OCI-LY3 (cell line): ENCODE measurements around the gene THEM4.

Source experiments
- EZH2phosphoT487 ChIP-seq: fragments of 200-600 bp; shearing (Covaris generic); IDR thresholded peaks from 2 replicates; pipeline ENCODE4 v1.6.1; 2018; ENCODE audit warnings: antibody characterized with exemption, mixed run types, low read depth
- TF ChIP-seq, protein P1 (sequence below): fragments of 200-600, 300-600 bp; sonication (generic); IDR thresholded peaks from 2 replicates; pipeline ENCODE4 v1.5.1; 2014; ENCODE audit warnings: antibody characterized with exemption, low read length, low read depth

DNA sequence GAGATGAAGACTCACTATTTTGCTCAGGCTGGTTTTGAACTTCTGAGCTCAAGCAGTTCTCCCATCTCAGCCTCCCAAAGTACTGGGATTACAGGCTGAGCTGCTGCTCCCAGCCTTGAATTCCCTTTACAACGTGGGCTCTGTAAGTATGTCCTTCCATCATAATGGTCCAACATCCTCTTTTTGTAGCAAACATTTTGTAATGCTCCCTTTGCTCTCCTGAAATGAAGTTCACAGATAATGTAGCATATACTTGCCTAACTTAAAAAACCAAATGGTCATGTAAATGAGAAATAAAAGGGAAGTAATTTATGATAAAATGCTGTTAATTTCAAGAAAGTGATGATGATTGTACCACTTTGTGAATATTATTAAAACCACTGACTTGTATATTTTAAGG is 30.5 kb upstream of the THEM4 start:
- TF ChIP-seq, protein P1, sequence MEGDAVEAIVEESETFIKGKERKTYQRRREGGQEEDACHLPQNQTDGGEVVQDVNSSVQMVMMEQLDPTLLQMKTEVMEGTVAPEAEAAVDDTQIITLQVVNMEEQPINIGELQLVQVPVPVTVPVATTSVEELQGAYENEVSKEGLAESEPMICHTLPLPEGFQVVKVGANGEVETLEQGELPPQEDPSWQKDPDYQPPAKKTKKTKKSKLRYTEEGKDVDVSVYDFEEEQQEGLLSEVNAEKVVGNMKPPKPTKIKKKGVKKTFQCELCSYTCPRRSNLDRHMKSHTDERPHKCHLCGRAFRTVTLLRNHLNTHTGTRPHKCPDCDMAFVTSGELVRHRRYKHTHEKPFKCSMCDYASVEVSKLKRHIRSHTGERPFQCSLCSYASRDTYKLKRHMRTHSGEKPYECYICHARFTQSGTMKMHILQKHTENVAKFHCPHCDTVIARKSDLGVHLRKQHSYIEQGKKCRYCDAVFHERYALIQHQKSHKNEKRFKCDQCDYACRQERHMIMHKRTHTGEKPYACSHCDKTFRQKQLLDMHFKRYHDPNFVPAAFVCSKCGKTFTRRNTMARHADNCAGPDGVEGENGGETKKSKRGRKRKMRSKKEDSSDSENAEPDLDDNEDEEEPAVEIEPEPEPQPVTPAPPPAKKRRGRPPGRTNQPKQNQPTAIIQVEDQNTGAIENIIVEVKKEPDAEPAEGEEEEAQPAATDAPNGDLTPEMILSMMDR = no peak
- no peak for TF ChIP-seq EZH2phosphoT487
